ENCODE results near the gene SGMS1. TPM values are rescaled to one million over a fixed set of nuclear protein-coding genes. Genes with fewer than 3 reads are reported as not detected.
A peak's percentile ranks its signal among the peaks of the same experiment; 100 is the strongest.

Gene SGMS1
- total and polyA plus RNA-seq, 4 donors = 15.8 to 142 (median 41.3) TPM

- DNase-seq (peak; percentile 60 to 90 (median 80)), ATAC-seq (ENCODE audit: insufficient read depth, low FRiP score) (peak; percentile 80)
- Histone ChIP-seq H3K4me1 (ENCODE audit: control insufficient read depth in 5 of 5, insufficient read depth in 5 of 5, low read length in 5 of 5) (peaks cover 7 to 77% (median 54%) of the 10 kb centered on the region in 5 donors), H3K9ac (ENCODE audit: insufficient read depth in 1 of 2, low read length in 2 of 2) (peak overlapping the region in 1 of 2 donors; percentile 11), H3K36me3 (ENCODE audit: control insufficient read depth in 4 of 4, insufficient read depth in 4 of 4, low read length in 4 of 4) (no peaks in the 10 kb centered on the region), H3K27me3 (ENCODE audit: control insufficient read depth in 3 of 3, insufficient read depth in 3 of 3, low read length in 2 of 3) (no peaks in the 10 kb centered on the region), H3K4me3 (no peak overlapping the region), H3K27ac (ENCODE audit: low read depth in 1 of 2, low read length in 1 of 2) (peak overlapping the region; percentile 54 to 83), H3K9me3 (ENCODE audit: control insufficient read depth in 4 of 4, insufficient read depth in 3 of 4, low read length in 3 of 4) (no peaks in the 10 kb centered on the region)
- TF ChIP-seq CTCF (IDR thresholded peaks at IDR 0.05; ENCODE audit: control extremely low read depth, extremely low read depth) = no peak
- 10 to 27% methylated on average over 1 of the region's 1 CpG for WGBS, 2 donors
Measured at GRCh38 chr10:50605269-50605950, 18.3 kb downstream of the SGMS1 start.

- H3K4me1 ChIP-seq (ENCODE audit: control insufficient read depth in 5 of 5, insufficient read depth in 5 of 5, low read length in 5 of 5) = peaks cover 7 to 76% (median 54%) of the 10 kb centered on the region in 5 donors
- no peak overlapping the region for H3K4me3 ChIP-seq
- 15 to 38% methylated on average over 3 of the region's 3 CpGs for WGBS, 2 donors
- TF ChIP-seq CTCF (IDR thresholded peaks at IDR 0.05; ENCODE audit: control extremely low read depth, extremely low read depth) = no peak
- no peaks in the 10 kb centered on the region for H3K9me3 ChIP-seq (ENCODE audit: control insufficient read depth in 4 of 4, insufficient read depth in 3 of 4, low read length in 3 of 4)
- DNase-seq = no peak
- ATAC-seq (ENCODE audit: insufficient read depth, low FRiP score) = no peak
- H3K27me3 ChIP-seq (ENCODE audit: control insufficient read depth in 3 of 3, insufficient read depth in 3 of 3, low read length in 2 of 3) = no peaks in the 10 kb centered on the region
- H3K36me3 ChIP-seq (ENCODE audit: control insufficient read depth in 4 of 4, insufficient read depth in 4 of 4, low read length in 4 of 4) = no peaks in the 10 kb centered on the region
- peak overlapping the region; percentile 54 to 83 for H3K27ac ChIP-seq (ENCODE audit: low read depth in 1 of 2, low read length in 1 of 2)
- H3K9ac ChIP-seq (ENCODE audit: insufficient read depth in 1 of 2, low read length in 2 of 2) = peak overlapping the region in 1 of 2 donors; percentile 11
Measured at GRCh38 chr10:50604809-50605208, 18.9 kb downstream of the SGMS1 start.

- DNase-seq (peak in 2 of 3 donors; percentile 44 to 52), ATAC-seq (ENCODE audit: insufficient read depth, low FRiP score) (no peak)
- Histone ChIP-seq H3K36me3 (ENCODE audit: control insufficient read depth in 4 of 4, insufficient read depth in 4 of 4, low read length in 4 of 4) (no peaks in the 10 kb centered on the region), H3K9me3 (ENCODE audit: control insufficient read depth in 4 of 4, insufficient read depth in 3 of 4, low read length in 3 of 4) (no peaks in the 10 kb centered on the region), H3K9ac (ENCODE audit: insufficient read depth in 1 of 2, low read length in 2 of 2) (no peak overlapping the region), H3K27me3 (ENCODE audit: control insufficient read depth in 3 of 3, insufficient read depth in 3 of 3, low read length in 2 of 3) (no peaks in the 10 kb centered on the region), H3K27ac (ENCODE audit: low read depth in 1 of 2, low read length in 1 of 2) (peak overlapping the region; percentile 55 to 83), H3K4me3 (no peak overlapping the region), H3K4me1 (ENCODE audit: control insufficient read depth in 5 of 5, insufficient read depth in 5 of 5, low read length in 5 of 5) (peaks cover 7 to 80% (median 56%) of the 10 kb centered on the region in 5 donors)
- TF ChIP-seq CTCF (IDR thresholded peaks at IDR 0.05; ENCODE audit: control extremely low read depth, extremely low read depth) = no peak
- 15 to 19% methylated on average over 8 of the region's 8 CpGs for WGBS, 2 donors
Measured at GRCh38 chr10:50604049-50604640, 19.6 kb downstream of the SGMS1 start.

Measured in lung (tissue), 12 donors.